ENCODE measurements around the gene KIF2C. TPM values are rescaled to one million over a fixed set of nuclear protein-coding genes. Genes with fewer than 3 reads are reported as not detected.
A peak's percentile ranks its signal among the peaks of the same experiment; 100 is the strongest.

KIF2C gene
- total RNA-seq, 2 donors from 2014 or later: 42.0 to 72.7 TPM

DNA sequence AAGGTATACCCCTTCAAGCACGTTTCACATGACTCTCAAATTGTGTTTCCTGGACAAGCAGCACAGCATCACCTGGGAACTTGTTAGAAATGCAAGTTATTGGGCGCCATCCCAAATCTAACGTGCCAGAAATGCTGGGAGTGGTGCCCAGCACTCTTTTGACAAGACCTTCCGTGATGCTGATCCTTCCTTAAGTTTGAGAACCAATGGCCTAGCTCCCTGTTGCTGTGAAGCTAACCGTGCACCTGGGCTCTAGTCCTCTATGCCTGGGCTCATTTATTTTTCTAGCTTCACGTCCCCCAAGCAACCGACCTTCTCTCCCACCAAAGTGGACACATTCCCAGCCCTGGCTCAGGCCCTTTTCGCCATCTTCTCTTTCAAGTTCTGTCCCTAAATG is 44.1 kb downstream of the KIF2C start:
- WGBS, 2 experiments (ENCODE audit: insufficient coverage in 1 of 2, insufficient read length in 1 of 2): 80 to 83% methylated on average over 7 to 8 of the region's 8 CpGs
- H3K4me1 ChIP-seq (ENCODE audit: control insufficient read depth, insufficient read depth, low read length): peaks cover 5% of the 10 kb centered on the region
- peak overlapping the region; percentile 50 for H3K4me3 Mint-ChIP-seq
- H3K9me3 ChIP-seq (ENCODE audit: control insufficient read depth, low read length): no peaks in the 10 kb centered on the region
- H3K9ac ChIP-seq (ENCODE audit: extremely low read depth, low read length, poor library complexity, severe bottlenecking): peak overlapping the region; percentile 38
- peak overlapping the region; percentile 16 for H3K27ac Mint-ChIP-seq
- peak overlapping the region; percentile 49 for H3K4me3 ChIP-seq (ENCODE audit: low read length)
- peaks cover 9% of the 10 kb centered on the region for H3K4me1 Mint-ChIP-seq
- no peaks in the 10 kb centered on the region for H3K9me3 Mint-ChIP-seq
- peaks cover 10% of the 10 kb centered on the region for H3K36me3 ChIP-seq (ENCODE audit: control insufficient read depth, insufficient read depth, low read length)
- H3K27me3 ChIP-seq (ENCODE audit: control insufficient read depth, insufficient read depth, low read length, poor library complexity, severe bottlenecking): peaks cover 20% of the 10 kb centered on the region
- peaks cover 10% of the 10 kb centered on the region for H3K27me3 Mint-ChIP-seq (ENCODE audit: insufficient read depth)
- H3K36me3 Mint-ChIP-seq (ENCODE audit: low read depth): peaks cover 28% of the 10 kb centered on the region
- TF ChIP-seq, protein P1, sequence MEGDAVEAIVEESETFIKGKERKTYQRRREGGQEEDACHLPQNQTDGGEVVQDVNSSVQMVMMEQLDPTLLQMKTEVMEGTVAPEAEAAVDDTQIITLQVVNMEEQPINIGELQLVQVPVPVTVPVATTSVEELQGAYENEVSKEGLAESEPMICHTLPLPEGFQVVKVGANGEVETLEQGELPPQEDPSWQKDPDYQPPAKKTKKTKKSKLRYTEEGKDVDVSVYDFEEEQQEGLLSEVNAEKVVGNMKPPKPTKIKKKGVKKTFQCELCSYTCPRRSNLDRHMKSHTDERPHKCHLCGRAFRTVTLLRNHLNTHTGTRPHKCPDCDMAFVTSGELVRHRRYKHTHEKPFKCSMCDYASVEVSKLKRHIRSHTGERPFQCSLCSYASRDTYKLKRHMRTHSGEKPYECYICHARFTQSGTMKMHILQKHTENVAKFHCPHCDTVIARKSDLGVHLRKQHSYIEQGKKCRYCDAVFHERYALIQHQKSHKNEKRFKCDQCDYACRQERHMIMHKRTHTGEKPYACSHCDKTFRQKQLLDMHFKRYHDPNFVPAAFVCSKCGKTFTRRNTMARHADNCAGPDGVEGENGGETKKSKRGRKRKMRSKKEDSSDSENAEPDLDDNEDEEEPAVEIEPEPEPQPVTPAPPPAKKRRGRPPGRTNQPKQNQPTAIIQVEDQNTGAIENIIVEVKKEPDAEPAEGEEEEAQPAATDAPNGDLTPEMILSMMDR (conservative IDR thresholded peaks at IDR 0.05): no peak
- H3K27ac ChIP-seq (ENCODE audit: low read depth, low read length): no peak overlapping the region
- no peak for DNase-seq

DNA sequence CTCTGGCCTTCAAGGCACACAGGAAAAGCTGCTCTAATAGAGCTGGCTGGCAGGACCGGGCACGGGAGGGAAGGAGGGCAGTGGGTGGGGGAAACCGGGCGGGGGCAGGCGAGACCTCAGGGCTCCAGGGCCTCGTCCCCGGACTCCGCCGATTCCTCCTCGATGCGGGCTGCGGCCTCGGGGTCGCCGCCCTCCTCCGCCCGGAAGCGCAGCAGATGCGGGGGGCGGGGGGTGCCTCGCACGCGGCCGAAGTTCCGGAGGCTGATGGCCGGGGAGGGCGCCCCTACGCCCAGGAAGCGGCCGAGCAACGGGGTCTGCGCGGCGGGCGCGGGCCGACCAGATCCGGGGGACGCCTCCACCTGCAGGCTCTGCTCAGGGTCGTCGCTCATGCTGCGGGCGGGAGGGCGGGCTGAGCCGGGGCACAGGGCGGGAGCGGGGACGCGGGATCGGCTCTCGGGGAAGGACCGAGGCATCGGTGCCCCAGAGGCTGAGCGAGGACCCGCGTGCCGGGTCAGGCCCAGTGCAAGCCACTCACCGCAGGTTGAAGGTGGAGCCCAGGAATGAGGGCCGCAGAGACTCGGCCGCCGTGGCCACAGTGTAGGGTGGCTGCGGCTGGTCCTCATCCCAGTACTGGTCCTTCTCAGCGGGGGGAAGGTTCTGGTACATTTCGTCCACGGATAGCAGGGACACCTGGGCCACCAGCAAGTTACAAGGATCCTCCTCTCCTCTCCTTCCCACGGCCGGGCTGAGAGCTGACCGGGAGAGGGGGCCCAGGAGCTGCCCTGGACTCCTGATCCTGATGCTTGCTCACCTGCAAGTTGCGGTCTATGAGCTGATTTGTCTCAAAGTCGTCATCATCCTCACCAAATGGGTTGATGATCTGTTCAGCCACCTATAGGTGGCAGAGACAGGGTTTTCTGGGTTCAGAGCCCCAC is 44.7 kb downstream of the KIF2C start:
- 16 to 30% methylated on average over 16 to 71 of the region's 71 CpGs for WGBS, 2 experiments (ENCODE audit: insufficient coverage in 1 of 2, insufficient read length in 1 of 2)

DNA sequence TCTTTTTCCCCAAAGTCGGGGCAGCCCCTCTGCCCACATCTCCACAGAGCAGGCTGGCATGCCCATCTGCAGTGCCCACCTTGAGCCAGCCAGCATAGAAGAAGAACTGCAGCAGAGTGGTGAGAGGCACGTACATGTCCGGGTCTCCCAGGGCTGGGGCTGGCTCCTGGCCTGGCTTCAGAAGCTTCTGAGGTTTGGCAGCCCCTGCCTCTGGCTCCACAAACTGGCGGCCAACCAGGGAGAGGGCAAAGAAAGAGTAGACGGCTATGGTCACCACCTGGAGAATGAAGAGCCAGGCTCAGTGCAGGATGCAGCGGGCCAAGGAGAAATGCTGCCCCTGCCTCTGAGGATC is 45.4 kb downstream of the KIF2C start:
- WGBS, 2 experiments (ENCODE audit: insufficient coverage in 1 of 2, insufficient read length in 1 of 2): 90 to 92% methylated on average over 2 to 6 of the region's 6 CpGs
- H3K27ac Mint-ChIP-seq: no peak overlapping the region
- H3K36me3 ChIP-seq (ENCODE audit: control insufficient read depth, insufficient read depth, low read length): no peaks in the 10 kb centered on the region
- H3K4me3 ChIP-seq (ENCODE audit: low read length): no peak overlapping the region
- DNase-seq: peak; percentile 49
- H3K9me3 ChIP-seq (ENCODE audit: control insufficient read depth, low read length): no peaks in the 10 kb centered on the region
- no peak overlapping the region for H3K9ac ChIP-seq (ENCODE audit: extremely low read depth, low read length, poor library complexity, severe bottlenecking)
- H3K4me1 Mint-ChIP-seq: peaks cover 9% of the 10 kb centered on the region
- H3K4me3 Mint-ChIP-seq: peak overlapping the region; percentile 50
- no peak overlapping the region for H3K27ac ChIP-seq (ENCODE audit: low read depth, low read length)
- TF ChIP-seq, protein P1 (conservative IDR thresholded peaks at IDR 0.05): no peak
- peaks cover 15% of the 10 kb centered on the region for H3K36me3 Mint-ChIP-seq (ENCODE audit: low read depth)
- peaks cover 20% of the 10 kb centered on the region for H3K27me3 ChIP-seq (ENCODE audit: control insufficient read depth, insufficient read depth, low read length, poor library complexity, severe bottlenecking)
- H3K9me3 Mint-ChIP-seq: no peaks in the 10 kb centered on the region
- peaks cover 5% of the 10 kb centered on the region for H3K4me1 ChIP-seq (ENCODE audit: control insufficient read depth, insufficient read depth, low read length)
- H3K27me3 Mint-ChIP-seq (ENCODE audit: insufficient read depth): peaks cover 10% of the 10 kb centered on the region

More for the DNA sequence above, 44.7 kb downstream of the KIF2C start:
- Histone ChIP-seq H3K9me3 (ENCODE audit: control insufficient read depth, low read length) (no peaks in the 10 kb centered on the region), H3K27ac (ENCODE audit: low read depth, low read length) (no peak overlapping the region), H3K4me3 (ENCODE audit: low read length) (peak overlapping the region; percentile 49), H3K9ac (ENCODE audit: extremely low read depth, low read length, poor library complexity, severe bottlenecking) (peak overlapping the region; percentile 38), H3K36me3 (ENCODE audit: control insufficient read depth, insufficient read depth, low read length) (peaks cover 3% of the 10 kb centered on the region), H3K4me1 (ENCODE audit: control insufficient read depth, insufficient read depth, low read length) (peaks cover 5% of the 10 kb centered on the region), H3K27me3 (ENCODE audit: control insufficient read depth, insufficient read depth, low read length, poor library complexity, severe bottlenecking) (peaks cover 20% of the 10 kb centered on the region)
- H3K36me3 Mint-ChIP-seq (ENCODE audit: low read depth): peaks cover 21% of the 10 kb centered on the region
- H3K4me1 Mint-ChIP-seq: peaks cover 9% of the 10 kb centered on the region
- TF ChIP-seq, protein P1 (conservative IDR thresholded peaks at IDR 0.05): peak; percentile 50
- no peaks in the 10 kb centered on the region for H3K9me3 Mint-ChIP-seq
- H3K4me3 Mint-ChIP-seq: peak overlapping the region; percentile 50
- DNase-seq: peak; percentile 85
- peaks cover 10% of the 10 kb centered on the region for H3K27me3 Mint-ChIP-seq (ENCODE audit: insufficient read depth)
- peak overlapping the region; percentile 16 for H3K27ac Mint-ChIP-seq

Measured in endodermal cell (in vitro differentiated cells).